CD14-positive monocyte (primary cell): ENCODE measurements around the gene C1RL. TPM values are rescaled to one million over a fixed set of nuclear protein-coding genes. Genes with fewer than 3 reads are reported as not detected.

Source experiments
- DNase-seq, 3 donors: peaks; one replicate each; pipeline ENCODE4 v3.0.0-alpha.2; 2011 to 2022
- H2AFZ ChIP-seq: 2 replicates; pipeline ENCODE4 v1.6.0; 2012; ENCODE audit warnings: mild to moderate bottlenecking, low read depth, low read length, inconsistent platforms; ENCODE audit not compliant: insufficient read depth, poor library complexity, severe bottlenecking
- H3K27ac ChIP-seq, 2 donors: 1 replicate in 1 of 2; 2 replicates in 1 of 2; pipeline ENCODE4 v1.5.1; 2012 to 2013; ENCODE audit warnings: low read length in 2 of 2, control low read depth in 1 of 2, inconsistent platforms in 1 of 2, low read depth in 1 of 2, mild to moderate bottlenecking in 1 of 2
- H3K27me3 ChIP-seq, 2 donors: one replicate each; pipeline versions ENCODE4 v1.6.0 to v1.6.1; 2011 to 2013; ENCODE audit warnings: low read length in 2 of 2; ENCODE audit not compliant: control insufficient read depth in 2 of 2, insufficient read depth in 2 of 2
- H3K36me3 ChIP-seq, 2 donors: replicated peaks in 1 of 2; 1 replicate in 1 of 2; 2 replicates in 1 of 2; pipeline versions ENCODE4 v1.5.1 to v1.6.1; 2012 to 2013; ENCODE audit warnings: low read length in 2 of 2, control low read depth in 1 of 2, inconsistent platforms in 1 of 2, mild to moderate bottlenecking in 1 of 2; ENCODE audit not compliant: insufficient read depth in 2 of 2, control insufficient read depth in 1 of 2
- H3K4me1 ChIP-seq, 2 donors: 1 replicate in 1 of 2; 2 replicates in 1 of 2; pipeline versions ENCODE4 v1.5.1 to v1.6.1; 2012 to 2013; ENCODE audit warnings: low read length in 2 of 2, control low read depth in 1 of 2, inconsistent platforms in 1 of 2, mild to moderate bottlenecking in 1 of 2, moderate library complexity in 1 of 2; ENCODE audit not compliant: insufficient read depth in 2 of 2, control insufficient read depth in 1 of 2
- H3K4me2 ChIP-seq: replicated peaks from 2 replicates; pipeline ENCODE3; 2012; ENCODE audit warnings: low read length, moderate library complexity, mild to moderate bottlenecking; ENCODE audit not compliant: poor library complexity, severe bottlenecking; ENCODE audit errors: extremely low read depth
- H3K4me3 ChIP-seq, 3 experiments: fragments of 200-600 bp in 1 of 3; sonication (generic) in 1 of 3; replicated peaks in 1 of 3; 1 replicate in 2 of 3; 2 replicates in 1 of 3; pipeline ENCODE4 v1.5.1; 2011 to 2013; ENCODE audit warnings: low read length in 3 of 3, mild to moderate bottlenecking in 3 of 3, control low read depth in 2 of 3, low read depth in 2 of 3, inconsistent platforms in 1 of 3, moderate library complexity in 1 of 3
- H3K79me2 ChIP-seq: 2 replicates; pipeline ENCODE4 v1.6.0; 2012; ENCODE audit warnings: mild to moderate bottlenecking, control low read depth, inconsistent platforms, low read length, moderate library complexity; ENCODE audit not compliant: insufficient read depth
- H3K9ac ChIP-seq: 2 replicates; pipeline ENCODE4 v1.6.0; 2017; ENCODE audit warnings: low read length, mild to moderate bottlenecking; ENCODE audit not compliant: insufficient read depth, poor library complexity, severe bottlenecking
- H3K9me3 ChIP-seq, 2 donors: replicated peaks in 1 of 2; 1 replicate in 1 of 2; 2 replicates in 1 of 2; pipeline versions ENCODE4 v1.5.1 to v1.6.1; 2012 to 2013; ENCODE audit warnings: low read length in 2 of 2, control low read depth in 1 of 2; ENCODE audit not compliant: control insufficient read depth in 1 of 2, insufficient read depth in 1 of 2
- H4K20me1 ChIP-seq: 2 replicates; pipeline ENCODE4 v1.6.0; 2012; ENCODE audit warnings: mild to moderate bottlenecking, low read length, control low read depth, moderate library complexity; ENCODE audit not compliant: insufficient read depth
- H3K27ac Mint-ChIP-seq, 7 donors: one replicate each; pipeline ENCODE4 v1.8.0; 2020; ENCODE audit warnings: mild to moderate bottlenecking in 7 of 7, mixed read lengths in 7 of 7, moderate library complexity in 6 of 7, inconsistent platforms in 2 of 7
- H3K27me3 Mint-ChIP-seq, 3 donors: one replicate each; pipeline ENCODE4 v1.8.0; 2021 to 2022; ENCODE audit warnings: low read depth in 3 of 3, mild to moderate bottlenecking in 3 of 3, mixed read lengths in 3 of 3, moderate library complexity in 3 of 3, inconsistent platforms in 1 of 3
- H3K36me3 Mint-ChIP-seq, 2 donors: one replicate each; pipeline ENCODE4 v1.8.0; 2020; ENCODE audit warnings: mixed read lengths in 2 of 2, inconsistent platforms in 1 of 2, mild to moderate bottlenecking in 1 of 2
- H3K4me1 Mint-ChIP-seq: one replicate; pipeline ENCODE4 v1.8.0; 2020; ENCODE audit warnings: mild to moderate bottlenecking, mixed read lengths
- H3K4me3 Mint-ChIP-seq, 2 donors: one replicate each; pipeline ENCODE4 v1.8.0; 2020; ENCODE audit warnings: mild to moderate bottlenecking in 2 of 2, mixed read lengths in 2 of 2, moderate library complexity in 1 of 2
- H3K9me3 Mint-ChIP-seq, 7 donors: one replicate each; pipeline ENCODE4 v1.8.0; 2020 to 2022; ENCODE audit warnings: mixed read lengths in 7 of 7, mild to moderate bottlenecking in 6 of 7, moderate library complexity in 6 of 7, inconsistent platforms in 2 of 7
- CTCF ChIP-seq: fragments of 200-600 bp; IDR thresholded peaks from one replicate; pipeline ENCODE4 v1.8.0; 2022; ENCODE audit warnings: antibody characterized with exemption, mild to moderate bottlenecking
- WGBS: methylation state at CpG from one replicate; pipeline ENCODE4 v1.1.5; 2013; ENCODE audit warnings: missing lambda C conversion rate; ENCODE audit not compliant: insufficient coverage; 5-methylcytosine and 5-hydroxymethylcytosine counted together
- intact Hi-C, 2 donors: fragments of 100-400 bp; cut with micrococcal nuclease; formaldehyde crosslinking; loops; one replicate each; pipeline versions ENCODE4 v1.15.0 to v1.15.1; 2023
- polyA plus RNA-seq, 3 donors: library from polyadenylated mRNA; depleted of rRNA in 1 of 3; unstranded in 2 of 3; stranded (reverse) in 1 of 3; fragments of 300-500 nt in 2 of 3; fragments of >200 nt in 1 of 3; fragmentation: Illumina TruSeq in 2 of 3; gene quantifications; 1 replicate in 2 of 3; 2 replicates in 1 of 3; pipeline ENCODE4 v1.2.3, GENCODE V29; 2012 to 2021

The C1RL gene
- polyA plus RNA-seq, 3 donors = 4.8 to 27.9 (median 5.6) TPM

GRCh38 chr12:7102582-7102981, 6.4 kb downstream of the C1RL start:
- H3K36me3 ChIP-seq = peaks cover 22 to 68% of the 10 kb centered on the region in 2 donors
- Mint-ChIP-seq H3K36me3 (peaks cover 54 to 62% of the 10 kb centered on the region in 2 donors), H3K4me1 (peaks cover 26% of the 10 kb centered on the region), H3K4me3 (no peak overlapping the region), H3K27ac (peak overlapping the region in 2 of 7 donors; percentile 11 to 37), H3K9me3 (peaks cover 0 to 10% (median 6%) of the 10 kb centered on the region in 7 donors), H3K27me3 (peaks cover 0 to 1% (median 0%) of the 10 kb centered on the region in 3 donors)
- H3K9me3 ChIP-seq = peaks cover 0 to 5% of the 10 kb centered on the region in 2 donors
- H3K27me3 ChIP-seq = no peaks in the 10 kb centered on the region
- H3K4me3 ChIP-seq = no peak overlapping the region
- H3K4me1 ChIP-seq = peaks cover 10 to 11% of the 10 kb centered on the region in 2 donors
- H3K79me2 ChIP-seq = peaks cover 26% of the 10 kb centered on the region
- H3K27ac ChIP-seq = no peak overlapping the region
- no peak overlapping the region for H3K9ac ChIP-seq
- H3K4me2 ChIP-seq = no peak overlapping the region
- intact Hi-C loops = no loop called here
- TF ChIP-seq CTCF = no peak
- H4K20me1 ChIP-seq = peaks cover 21% of the 10 kb centered on the region
- H2AFZ ChIP-seq = no peak overlapping the region
- DNase-seq = no peak
- 47% methylated on average over 3 of the region's 3 CpGs for WGBS

GRCh38 chr12:7101694-7102131, 7.3 kb downstream of the C1RL start:
- H3K27me3 ChIP-seq = no peaks in the 10 kb centered on the region
- Mint-ChIP-seq H3K36me3 (peaks cover 59 to 68% of the 10 kb centered on the region in 2 donors), H3K4me3 (no peak overlapping the region), H3K9me3 (peaks cover 0 to 8% (median 6%) of the 10 kb centered on the region in 7 donors), H3K4me1 (peaks cover 20% of the 10 kb centered on the region), H3K27ac (no peak overlapping the region), H3K27me3 (peaks cover 0 to 1% (median 0%) of the 10 kb centered on the region in 3 donors)
- H3K4me1 ChIP-seq = peaks cover 9 to 11% of the 10 kb centered on the region in 2 donors
- H3K27ac ChIP-seq = no peak overlapping the region
- H3K9me3 ChIP-seq = peaks cover 0 to 5% of the 10 kb centered on the region in 2 donors
- WGBS = 98% methylated on average over 4 of the region's 10 CpGs
- H4K20me1 ChIP-seq = peaks cover 21% of the 10 kb centered on the region
- H3K4me3 ChIP-seq = no peak overlapping the region
- DNase-seq = no peak
- H3K4me2 ChIP-seq = no peak overlapping the region
- intact Hi-C loops = no loop called here
- H3K36me3 ChIP-seq = peaks cover 22 to 73% of the 10 kb centered on the region in 2 donors
- peaks cover 19% of the 10 kb centered on the region for H3K79me2 ChIP-seq
- H2AFZ ChIP-seq = no peak overlapping the region
- H3K9ac ChIP-seq = no peak overlapping the region
- TF ChIP-seq CTCF = no peak
